Breast epithelium (tissue), 3 donors: ENCODE measurements around the gene FUT3.

Source experiments
- CTCF ChIP-seq, 3 donors: fragments of 450-650 bp; IDR thresholded peaks; one replicate each; pipeline ENCODE4 v1.5.1; 2016 to 2017; ENCODE audit warnings: antibody characterized with exemption in 3 of 3, mild to moderate bottlenecking in 3 of 3, moderate library complexity in 3 of 3
- POLR2A ChIP-seq: fragments of 450-650 bp; IDR thresholded peaks from one replicate; pipeline ENCODE4 v1.6.1; 2016; ENCODE audit warnings: antibody characterized with exemption, mild to moderate bottlenecking, moderate library complexity
- POLR2AphosphoS5 ChIP-seq, 3 donors: sonication (generic); formaldehyde crosslinking; IDR thresholded peaks; one replicate each; pipeline ENCODE4 v1.6.1; 2017; ENCODE audit warnings: antibody characterized with exemption in 3 of 3

GRCh38 chr19:5850189-5850588 is 1.1 kb downstream of the FUT3 start:
- TF ChIP-seq POLR2AphosphoS5 (IDR thresholded peaks at IDR 0.05) (no peak), CTCF (IDR thresholded peaks at IDR 0.05) (no peak), POLR2A (no peak)
